OCI-LY7 (cell line): ENCODE results near the gene PIK3IP1. TPM values are rescaled to one million over a fixed set of nuclear protein-coding genes. Genes with fewer than 3 reads are reported as not detected.

Experiments used
- BruUV-seq: library from RNA; stranded (reverse); fragments of 400-500 nt; replicated peaks from 2 replicates; lab custom pipeline; 2021; lab: Mats Ljungman, UMichigan
- CTCF ChIA-PET: fragments of 300-600 bp; sonication (Branson Sonifier 250); formaldehyde crosslinking; loops from one replicate; lab custom pipeline; 2022; ENCODE audit warnings: antibody characterized with exemption; ENCODE audit not compliant: unreplicated experiment; lab: Charles Lee
- POLR2A ChIA-PET: fragments of 300-600 bp; sonication (Branson Sonifier 250); formaldehyde crosslinking; loops from one replicate; lab custom pipeline; 2022; ENCODE audit warnings: antibody characterized with exemption; lab: Charles Lee
- DNase-seq: peaks from one replicate; pipeline ENCODE4 v3.0.0-alpha.2; 2015; ENCODE audit warnings: low spot score
- H2AFZ ChIP-seq: fragments of 200-600 bp; sonication (generic), shearing (Covaris generic); 2 replicates; pipeline ENCODE4 v1.6.1; 2014; ENCODE audit warnings: mild to moderate bottlenecking, antibody characterized with exemption, low read length, moderate library complexity
- H3K27ac ChIP-seq: fragments of 200-600 bp; sonication (generic); 2 replicates; pipeline ENCODE4 v1.5.1; 2014; ENCODE audit warnings: mixed run types, low read depth, mild to moderate bottlenecking, moderate library complexity, low read length, inconsistent platforms; ENCODE audit not compliant: poor library complexity, severe bottlenecking
- H3K36me3 ChIP-seq: fragments of 200-600 bp; sonication (generic); 2 replicates; pipeline ENCODE4 v1.6.1; 2014; ENCODE audit warnings: mild to moderate bottlenecking, antibody characterized with exemption, low read length, moderate library complexity, mixed read lengths; ENCODE audit not compliant: insufficient read depth
- H3K4me1 ChIP-seq: fragments of 200-600 bp; sonication (generic); 2 replicates; pipeline ENCODE4 v1.5.1; 2014; ENCODE audit warnings: mild to moderate bottlenecking, low read length; ENCODE audit not compliant: insufficient read depth, poor library complexity, severe bottlenecking
- H3K4me2 ChIP-seq: fragments of 200-600 bp; sonication (generic); 2 replicates; pipeline ENCODE4 v1.6.1; 2014; ENCODE audit warnings: mild to moderate bottlenecking, low read length
- H3K4me3 ChIP-seq: fragments of 200-600 bp; sonication (generic); 2 replicates; pipeline ENCODE4 v1.5.1; 2014; ENCODE audit warnings: mild to moderate bottlenecking, low read depth, low read length; ENCODE audit not compliant: poor library complexity, severe bottlenecking
- H3K79me2 ChIP-seq: fragments of 200-600 bp; sonication (generic); 2 replicates; pipeline ENCODE4 v1.6.1; 2016; ENCODE audit warnings: low read depth, mild to moderate bottlenecking, low read length, moderate library complexity, mixed read lengths; ENCODE audit not compliant: insufficient read depth
- H3K9me2 ChIP-seq: fragments of 200-600 bp; sonication (generic); 2 replicates; pipeline ENCODE4 v1.6.1; 2016; ENCODE audit warnings: mild to moderate bottlenecking, low read length, mixed read lengths; ENCODE audit not compliant: insufficient read depth
- H3K9me3 ChIP-seq: fragments of 200-600 bp; sonication (generic); 2 replicates; pipeline ENCODE4 v1.6.1; 2014; ENCODE audit warnings: mild to moderate bottlenecking, mixed run types, low read length, mixed read lengths
- H4K20me1 ChIP-seq: fragments of 200-600 bp; sonication (generic); 2 replicates; pipeline ENCODE4 v1.6.1; 2014; ENCODE audit warnings: mild to moderate bottlenecking, antibody characterized with exemption, low read length, moderate library complexity, mixed read lengths; ENCODE audit not compliant: insufficient read depth
- EZH2phosphoT487 ChIP-seq: fragments of 200-600 bp; sonication (generic); IDR thresholded peaks from 2 replicates; pipeline ENCODE4 v1.6.1; 2018; ENCODE audit warnings: low read depth, borderline replicate concordance, mild to moderate bottlenecking, mixed run types, antibody characterized with exemption, low read length, moderate library complexity, mixed read lengths
- intact Hi-C: fragments of 100-400 bp; cut with micrococcal nuclease; formaldehyde crosslinking; loops from one replicate; pipeline ENCODE4 v1.10.0; 2022; ENCODE audit not compliant: unreplicated experiment
- small RNA-seq: library from RNA; depleted of rRNA; stranded (forward); fragments of <200 nt; gene quantifications from one replicate; pipeline ENCODE3, GENCODE V24; 2014
- total RNA-seq, 2 experiments: library from RNA; depleted of rRNA in 1 of 2; stranded (reverse); fragments of >200 nt in 1 of 2; shearing (Covaris generic) in 1 of 2; gene quantifications; 2 replicates each; pipeline ENCODE4 v1.2.3, GENCODE V29; 2014 to 2022
- TF ChIP-seq, protein P1 (sequence below): fragments of 200-600 bp; sonication (generic); conservative IDR thresholded peaks from 2 replicates; pipeline ENCODE4 v1.5.1; 2014; ENCODE audit warnings: mild to moderate bottlenecking, antibody characterized with exemption, low read length, moderate library complexity, mixed read lengths

The PIK3IP1 gene
- total RNA-seq, 2 experiments from 2014 or later = 17.1 to 20.4 TPM

DNA sequence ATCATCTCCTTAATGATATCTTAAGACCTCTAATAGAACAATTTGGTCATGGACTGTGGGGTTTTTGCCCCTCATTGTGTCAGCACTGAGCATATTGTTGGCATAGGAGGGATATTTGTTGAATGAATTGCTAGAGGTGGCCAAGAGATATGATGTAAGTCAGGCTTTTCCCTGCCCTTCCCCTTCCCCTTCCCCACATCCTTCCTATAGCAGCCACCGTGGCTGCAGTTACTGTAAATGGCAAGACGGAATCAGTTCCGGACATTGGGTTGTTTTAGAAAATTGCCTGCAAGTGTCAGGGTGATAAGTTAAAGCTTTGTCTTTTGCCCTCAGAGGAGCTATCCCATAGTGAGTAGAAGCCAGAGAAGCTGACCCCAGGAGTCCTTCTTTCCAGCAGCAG lies 57.2 kb downstream of the PIK3IP1 start:
- no peaks in the 10 kb centered on the region for H3K79me2 ChIP-seq
- ChIA-PET CTCF (no interaction called here), POLR2A (no interaction called here)
- intact Hi-C loops = no loop called here
- TF ChIP-seq, protein P1, sequence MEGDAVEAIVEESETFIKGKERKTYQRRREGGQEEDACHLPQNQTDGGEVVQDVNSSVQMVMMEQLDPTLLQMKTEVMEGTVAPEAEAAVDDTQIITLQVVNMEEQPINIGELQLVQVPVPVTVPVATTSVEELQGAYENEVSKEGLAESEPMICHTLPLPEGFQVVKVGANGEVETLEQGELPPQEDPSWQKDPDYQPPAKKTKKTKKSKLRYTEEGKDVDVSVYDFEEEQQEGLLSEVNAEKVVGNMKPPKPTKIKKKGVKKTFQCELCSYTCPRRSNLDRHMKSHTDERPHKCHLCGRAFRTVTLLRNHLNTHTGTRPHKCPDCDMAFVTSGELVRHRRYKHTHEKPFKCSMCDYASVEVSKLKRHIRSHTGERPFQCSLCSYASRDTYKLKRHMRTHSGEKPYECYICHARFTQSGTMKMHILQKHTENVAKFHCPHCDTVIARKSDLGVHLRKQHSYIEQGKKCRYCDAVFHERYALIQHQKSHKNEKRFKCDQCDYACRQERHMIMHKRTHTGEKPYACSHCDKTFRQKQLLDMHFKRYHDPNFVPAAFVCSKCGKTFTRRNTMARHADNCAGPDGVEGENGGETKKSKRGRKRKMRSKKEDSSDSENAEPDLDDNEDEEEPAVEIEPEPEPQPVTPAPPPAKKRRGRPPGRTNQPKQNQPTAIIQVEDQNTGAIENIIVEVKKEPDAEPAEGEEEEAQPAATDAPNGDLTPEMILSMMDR = no peak
- TF ChIP-seq EZH2phosphoT487 = no peak
- H3K4me1 ChIP-seq = no peaks in the 10 kb centered on the region
- H3K4me3 ChIP-seq = no peak overlapping the region
- no peak overlapping the region for H3K27ac ChIP-seq
- H3K9me2 ChIP-seq = no peaks in the 10 kb centered on the region
- no peaks in the 10 kb centered on the region for H3K36me3 ChIP-seq
- H3K9me3 ChIP-seq = no peaks in the 10 kb centered on the region
- no peak overlapping the region for H3K4me2 ChIP-seq
- no TSS peak for BruUV-seq
- H4K20me1 ChIP-seq = no peaks in the 10 kb centered on the region
- no peak for DNase-seq
- H2AFZ ChIP-seq = no peak overlapping the region

DNA sequence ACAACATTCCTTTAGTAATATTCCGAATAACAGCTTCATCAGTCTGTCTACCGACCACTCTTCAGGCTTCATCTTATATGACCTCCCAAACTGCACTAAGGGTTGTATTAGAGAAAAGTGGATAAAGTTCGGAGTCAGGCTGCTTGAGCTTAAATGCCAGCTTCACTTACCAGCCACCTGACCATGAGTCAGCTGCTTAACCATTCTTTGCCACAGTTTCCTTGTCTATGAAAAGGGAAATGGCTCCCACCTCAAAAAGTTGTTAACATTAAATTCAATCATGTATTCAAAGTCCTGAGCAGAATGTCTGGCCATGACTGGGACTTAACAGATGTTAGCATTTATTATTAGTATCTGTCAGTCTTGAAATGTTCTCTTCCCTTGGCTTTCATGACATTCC lies 59.3 kb downstream of the PIK3IP1 start:
- no peak for DNase-seq
- Histone ChIP-seq H4K20me1 (no peaks in the 10 kb centered on the region), H3K9me3 (no peaks in the 10 kb centered on the region), H3K4me1 (no peaks in the 10 kb centered on the region), H3K79me2 (no peaks in the 10 kb centered on the region), H3K36me3 (peaks cover 10% of the 10 kb centered on the region; the same call in 1 of the 2 replicates), H3K9me2 (no peaks in the 10 kb centered on the region), H3K4me2 (no peak overlapping the region), H2AFZ (no peak overlapping the region), H3K27ac (no peak overlapping the region), H3K4me3 (no peak overlapping the region)
- no TSS peak for BruUV-seq
- intact Hi-C loops = no loop called here
- POLR2A ChIA-PET = no interaction called here
- CTCF ChIA-PET = no interaction called here
- TF ChIP-seq, protein P1 = no peak
- TF ChIP-seq EZH2phosphoT487 = no peak

Small RNAs within 50 kb of the gene (small RNA-seq; reads per million reads assigned to genes)
- gene RNA5SP496 = not detected

Other genes with a start within 250 kb of the PIK3IP1 start
- gene SMTN, start 211.2 kb downstream of the PIK3IP1 start, total RNA-seq (2014; rRNA removed; shearing (Covaris generic)) = 13.5 and 16.9 TPM in 2 replicates
- 35.4 and 50.8 TPM in 2 replicates for gene SMTN, start 211.2 kb downstream of the PIK3IP1 start, total RNA-seq (2022)
- 1.4 TPM in 1 of 2 replicates, not detected in the other for gene SELENOM, start 184.9 kb downstream of the PIK3IP1 start, total RNA-seq (2014; rRNA removed; shearing (Covaris generic))
- 0.55 and 1.8 TPM in 2 replicates for gene SELENOM, start 184.9 kb downstream of the PIK3IP1 start, total RNA-seq (2022)
- not detected in 2 replicates for gene INPP5J, start 169.5 kb downstream of the PIK3IP1 start, total RNA-seq (2014; rRNA removed; shearing (Covaris generic))
- gene INPP5J, start 169.5 kb downstream of the PIK3IP1 start, total RNA-seq (2022) = 7.0 and 7.5 TPM in 2 replicates
- not detected in 2 replicates for gene PLA2G3, start 152.0 kb downstream of the PIK3IP1 start, total RNA-seq (2014; rRNA removed; shearing (Covaris generic))
- not detected in 2 replicates for gene PLA2G3, start 152.0 kb downstream of the PIK3IP1 start, total RNA-seq (2022)
- gene RNF185, start 132.3 kb downstream of the PIK3IP1 start, total RNA-seq (2014; rRNA removed; shearing (Covaris generic)) = 14.3 and 17.7 TPM in 2 replicates
- gene RNF185, start 132.3 kb downstream of the PIK3IP1 start, total RNA-seq (2022) = 17.1 and 19.5 TPM in 2 replicates
- gene LIMK2, start 80.2 kb downstream of the PIK3IP1 start, total RNA-seq (2014; rRNA removed; shearing (Covaris generic)) = 16.2 and 24.8 TPM in 2 replicates
- 23.5 and 24.8 TPM in 2 replicates for gene LIMK2, start 80.2 kb downstream of the PIK3IP1 start, total RNA-seq (2022)
- gene PATZ1, start 53.9 kb upstream of the PIK3IP1 start, total RNA-seq (2014; rRNA removed; shearing (Covaris generic)) = 47.7 and 53.4 TPM in 2 replicates
- gene PATZ1, start 53.9 kb upstream of the PIK3IP1 start, total RNA-seq (2022) = 44.3 and 49.2 TPM in 2 replicates
- gene DRG1, start 107.1 kb upstream of the PIK3IP1 start, total RNA-seq (2014; rRNA removed; shearing (Covaris generic)) = 59.4 and 62.4 TPM in 2 replicates
- 87.0 and 89.4 TPM in 2 replicates for gene DRG1, start 107.1 kb upstream of the PIK3IP1 start, total RNA-seq (2022)
- gene EIF4ENIF1, start 197.4 kb upstream of the PIK3IP1 start, total RNA-seq (2014; rRNA removed; shearing (Covaris generic)) = 12.5 and 18.1 TPM in 2 replicates
- 40.3 and 46.0 TPM in 2 replicates for gene EIF4ENIF1, start 197.4 kb upstream of the PIK3IP1 start, total RNA-seq (2022)
- 72.6 and 73.3 TPM in 2 replicates for gene SFI1, start 204.0 kb upstream of the PIK3IP1 start, total RNA-seq (2014; rRNA removed; shearing (Covaris generic))
- gene SFI1, start 204.0 kb upstream of the PIK3IP1 start, total RNA-seq (2022) = 132 and 145 TPM in 2 replicates